ENCODE data around the gene MORN1. TPM values are rescaled to one million over a fixed set of nuclear protein-coding genes. Genes with fewer than 3 reads are reported as not detected.

Gene MORN1
- total and polyA plus RNA-seq, 2 experiments from 2014 or later = 10.8 to 24.4 TPM

DNA sequence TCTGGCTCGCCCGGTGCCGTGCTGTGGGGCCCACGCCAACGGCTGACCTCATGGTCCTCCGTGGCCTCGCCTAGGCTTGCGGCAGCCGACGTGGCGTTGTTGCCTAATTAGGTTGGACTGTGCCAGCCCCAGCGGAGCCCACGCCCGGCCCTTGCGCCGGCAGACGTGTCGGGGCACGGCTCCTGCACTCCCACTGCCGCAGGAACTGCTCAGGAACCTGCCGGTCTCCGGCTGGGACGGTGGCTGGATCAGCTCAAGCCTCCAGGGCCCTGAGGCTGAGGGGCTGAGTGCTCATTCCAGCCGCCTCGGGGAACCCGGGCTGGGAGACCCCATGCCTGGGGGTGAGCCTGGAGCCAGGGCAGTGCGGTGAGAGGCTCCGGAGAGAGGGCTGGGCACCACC is 37.1 kb upstream of the MORN1 start:
- peaks cover 2% of the 10 kb centered on the region for H3K9me3 ChIP-seq (ENCODE audit: low read depth)
- H3K27ac ChIP-seq = no peak overlapping the region
- no peak for DNase-seq (ENCODE audit: low read depth in 1 of 2, low spot score in 1 of 2)
- H3K27me3 ChIP-seq = peaks cover 10% of the 10 kb centered on the region
- TF ChIP-seq, protein P1, sequence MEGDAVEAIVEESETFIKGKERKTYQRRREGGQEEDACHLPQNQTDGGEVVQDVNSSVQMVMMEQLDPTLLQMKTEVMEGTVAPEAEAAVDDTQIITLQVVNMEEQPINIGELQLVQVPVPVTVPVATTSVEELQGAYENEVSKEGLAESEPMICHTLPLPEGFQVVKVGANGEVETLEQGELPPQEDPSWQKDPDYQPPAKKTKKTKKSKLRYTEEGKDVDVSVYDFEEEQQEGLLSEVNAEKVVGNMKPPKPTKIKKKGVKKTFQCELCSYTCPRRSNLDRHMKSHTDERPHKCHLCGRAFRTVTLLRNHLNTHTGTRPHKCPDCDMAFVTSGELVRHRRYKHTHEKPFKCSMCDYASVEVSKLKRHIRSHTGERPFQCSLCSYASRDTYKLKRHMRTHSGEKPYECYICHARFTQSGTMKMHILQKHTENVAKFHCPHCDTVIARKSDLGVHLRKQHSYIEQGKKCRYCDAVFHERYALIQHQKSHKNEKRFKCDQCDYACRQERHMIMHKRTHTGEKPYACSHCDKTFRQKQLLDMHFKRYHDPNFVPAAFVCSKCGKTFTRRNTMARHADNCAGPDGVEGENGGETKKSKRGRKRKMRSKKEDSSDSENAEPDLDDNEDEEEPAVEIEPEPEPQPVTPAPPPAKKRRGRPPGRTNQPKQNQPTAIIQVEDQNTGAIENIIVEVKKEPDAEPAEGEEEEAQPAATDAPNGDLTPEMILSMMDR (IDR thresholded peaks at IDR 0.05; ENCODE audit: low read depth, low read length) = no peak
- H3K4me1 ChIP-seq (ENCODE audit: low read depth) = peaks cover 4% of the 10 kb centered on the region
- no peaks in the 10 kb centered on the region for H3K36me3 ChIP-seq
- H3K4me3 ChIP-seq = no peak overlapping the region

DNA sequence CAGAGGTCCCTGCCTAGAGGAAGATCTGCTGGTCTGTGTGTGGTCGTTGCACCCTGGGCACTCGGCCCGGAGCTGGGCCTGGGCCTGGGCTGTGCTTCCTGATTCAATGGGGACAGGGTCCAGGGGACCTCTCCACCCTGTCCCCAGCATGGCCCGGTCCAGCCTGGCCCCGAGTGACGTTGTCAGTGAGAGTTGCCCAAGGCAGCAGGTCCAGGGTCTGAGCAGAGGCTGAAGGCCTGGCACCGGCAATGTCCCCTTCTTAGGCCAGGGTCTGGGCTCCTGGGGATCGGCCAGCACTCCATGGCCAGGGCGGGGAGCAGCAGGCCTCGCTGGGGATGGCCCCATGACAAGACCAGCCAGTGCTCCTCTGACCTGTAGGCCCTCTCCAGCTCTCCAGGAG is 36.6 kb upstream of the MORN1 start:
- Histone ChIP-seq H3K27ac (no peak overlapping the region), H3K9me3 (ENCODE audit: low read depth) (peaks cover 2% of the 10 kb centered on the region), H3K27me3 (peaks cover 5% of the 10 kb centered on the region), H3K4me1 (ENCODE audit: low read depth) (peaks cover 4% of the 10 kb centered on the region), H3K4me3 (no peak overlapping the region), H3K36me3 (no peaks in the 10 kb centered on the region)
- TF ChIP-seq, protein P1 (IDR thresholded peaks at IDR 0.05; ENCODE audit: low read depth, low read length) = no peak
- DNase-seq (ENCODE audit: low read depth in 1 of 2, low spot score in 1 of 2) = no peak

GRCh38 chr1:2427051-2427450 is 35.7 kb upstream of the MORN1 start:
- TF ChIP-seq, protein P1 (IDR thresholded peaks at IDR 0.05; ENCODE audit: low read depth, low read length) = no peak
- H3K4me3 ChIP-seq = no peak overlapping the region
- no peaks in the 10 kb centered on the region for H3K27me3 ChIP-seq
- peaks cover 2% of the 10 kb centered on the region for H3K9me3 ChIP-seq (ENCODE audit: low read depth)
- H3K4me1 ChIP-seq (ENCODE audit: low read depth) = peaks cover 4% of the 10 kb centered on the region
- H3K27ac ChIP-seq = no peak overlapping the region
- DNase-seq (ENCODE audit: low read depth in 1 of 2, low spot score in 1 of 2) = no peak
- H3K36me3 ChIP-seq = no peaks in the 10 kb centered on the region

GRCh38 chr1:2426540-2426939 is 35.2 kb upstream of the MORN1 start:
- Histone ChIP-seq H3K4me3 (no peak overlapping the region), H3K36me3 (no peaks in the 10 kb centered on the region), H3K4me1 (ENCODE audit: low read depth) (peaks cover 3% of the 10 kb centered on the region), H3K27me3 (no peaks in the 10 kb centered on the region), H3K27ac (no peak overlapping the region), H3K9me3 (ENCODE audit: low read depth) (peaks cover 2% of the 10 kb centered on the region)
- TF ChIP-seq, protein P1 (IDR thresholded peaks at IDR 0.05; ENCODE audit: low read depth, low read length) = no peak
- DNase-seq (ENCODE audit: low read depth in 1 of 2, low spot score in 1 of 2) = no peak

DNA sequence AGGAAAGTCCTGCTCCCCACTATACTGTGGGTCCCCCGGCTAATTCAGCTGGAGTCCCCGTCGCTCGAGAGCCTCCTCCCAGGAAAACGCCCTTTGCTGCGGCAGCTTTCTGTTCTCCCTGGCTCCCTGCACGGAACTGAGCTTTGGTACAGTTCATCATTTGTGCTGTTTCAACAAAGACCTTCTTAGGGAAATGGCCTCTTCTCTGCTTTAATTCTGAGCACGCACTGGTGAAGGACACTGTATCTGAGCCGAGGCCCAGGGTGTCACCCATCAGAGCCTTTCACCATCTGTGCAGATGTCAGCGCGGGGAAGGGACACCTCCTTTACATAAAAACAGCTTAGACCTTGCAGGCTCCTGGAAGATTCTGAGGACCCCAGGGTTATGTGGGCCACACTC is 34.5 kb upstream of the MORN1 start:
- H3K9me3 ChIP-seq (ENCODE audit: low read depth) = peaks cover 2% of the 10 kb centered on the region
- H3K36me3 ChIP-seq = no peaks in the 10 kb centered on the region
- DNase-seq (ENCODE audit: low read depth in 1 of 2, low spot score in 1 of 2) = no peak
- no peaks in the 10 kb centered on the region for H3K27me3 ChIP-seq
- no peak overlapping the region for H3K4me3 ChIP-seq
- TF ChIP-seq, protein P1 (IDR thresholded peaks at IDR 0.05; ENCODE audit: low read depth, low read length) = no peak
- no peaks in the 10 kb centered on the region for H3K4me1 ChIP-seq (ENCODE audit: low read depth)
- no peak overlapping the region for H3K27ac ChIP-seq

- Histone ChIP-seq H3K4me3 (no peak overlapping the region), H3K36me3 (no peaks in the 10 kb centered on the region), H3K4me1 (ENCODE audit: low read depth) (no peaks in the 10 kb centered on the region), H3K27ac (no peak overlapping the region), H3K27me3 (no peaks in the 10 kb centered on the region), H3K9me3 (ENCODE audit: low read depth) (peaks cover 2% of the 10 kb centered on the region)
- no peak for DNase-seq (ENCODE audit: low read depth in 1 of 2, low spot score in 1 of 2)
- TF ChIP-seq, protein P1 (IDR thresholded peaks at IDR 0.05; ENCODE audit: low read depth, low read length) = no peak
Observed at GRCh38 chr1:2422523-2422922, 31.2 kb upstream of the MORN1 start.

Data from cardiac muscle cell (in vitro differentiated cells and primary cell).